NOMO-1 (cell line): Measurements from ENCODE around the gene ESYT3.

Source experiments
- DNase-seq, 2 experiments: peaks; one replicate each; lab custom pipeline; 2025; ENCODE audit not compliant: unreplicated experiment in 2 of 2; lab: John Stamatoyannopoulos, UW

ESYT3 gene

GRCh38 chr3:138434276-138434874, at the start of gene ESYT3:
TSS of gene ESYT3 (plus strand) at chr3:138434616. CDS start at chr3:138434799, 183 bp downstream.
- peak; percentile 81 to 84 for DNase-seq

GRCh38 chr3:138384976-138385375, 49.4 kb upstream of the ESYT3 start:
- no peak for DNase-seq

GRCh38 chr3:138389144-138389601, 45.2 kb upstream of the ESYT3 start:
- DNase-seq = no peak

- no peak for DNase-seq
Measured at GRCh38 chr3:138389841-138390581, 44.4 kb upstream of the ESYT3 start.

- no peak for DNase-seq
Measured at GRCh38 chr3:138390582-138390932, 43.9 kb upstream of the ESYT3 start.

GRCh38 chr3:138394156-138394555, 40.3 kb upstream of the ESYT3 start:
- DNase-seq = no peak

- DNase-seq = no peak
Measured at GRCh38 chr3:138394686-138395085, 39.7 kb upstream of the ESYT3 start.

GRCh38 chr3:138395865-138396751, 38.3 kb upstream of the ESYT3 start:
- DNase-seq = no peak

GRCh38 chr3:138396752-138397410, 37.5 kb upstream of the ESYT3 start:
- no peak for DNase-seq

- DNase-seq = no peak
Measured at GRCh38 chr3:138397983-138398382, 36.4 kb upstream of the ESYT3 start.

GRCh38 chr3:138398791-138399575, 35.4 kb upstream of the ESYT3 start:
- no peak for DNase-seq

GRCh38 chr3:138399766-138400165, 34.6 kb upstream of the ESYT3 start:
- no peak for DNase-seq

GRCh38 chr3:138400651-138401070, 33.8 kb upstream of the ESYT3 start:
- no peak for DNase-seq

GRCh38 chr3:138401834-138402233, 32.6 kb upstream of the ESYT3 start:
- no peak for DNase-seq

GRCh38 chr3:138404121-138404520, 30.3 kb upstream of the ESYT3 start:
- DNase-seq = no peak

GRCh38 chr3:138405001-138405400, 29.4 kb upstream of the ESYT3 start:
- no peak for DNase-seq

- no peak for DNase-seq
Measured at GRCh38 chr3:138405486-138405885, 28.9 kb upstream of the ESYT3 start.

- no peak for DNase-seq
Measured at GRCh38 chr3:138406606-138407005, 27.8 kb upstream of the ESYT3 start.

GRCh38 chr3:138407236-138407907, 27.0 kb upstream of the ESYT3 start:
- no peak for DNase-seq
